Uterus (tissue), 2 donors: Measurements from ENCODE around the gene SMARCAL1.

ENCODE experiments used
- POLR2A ChIP-seq, 2 donors: fragments of 450-650 bp; IDR thresholded peaks; one replicate each; pipeline ENCODE4 v1.6.1; 2016; ENCODE audit warnings: antibody characterized with exemption in 2 of 2, mild to moderate bottlenecking in 1 of 2, moderate library complexity in 1 of 2
- TF ChIP-seq, protein P1 (sequence below), 4 experiments: fragments of 200-600 bp in 2 of 4; fragments of 450-650 bp in 2 of 4; sonication (generic) in 2 of 4; IDR thresholded peaks; one replicate each; pipeline ENCODE4 v1.5.1; 2016 to 2019; ENCODE audit warnings: antibody characterized with exemption in 4 of 4, mild to moderate bottlenecking in 2 of 4, moderate library complexity in 1 of 4

DNA sequence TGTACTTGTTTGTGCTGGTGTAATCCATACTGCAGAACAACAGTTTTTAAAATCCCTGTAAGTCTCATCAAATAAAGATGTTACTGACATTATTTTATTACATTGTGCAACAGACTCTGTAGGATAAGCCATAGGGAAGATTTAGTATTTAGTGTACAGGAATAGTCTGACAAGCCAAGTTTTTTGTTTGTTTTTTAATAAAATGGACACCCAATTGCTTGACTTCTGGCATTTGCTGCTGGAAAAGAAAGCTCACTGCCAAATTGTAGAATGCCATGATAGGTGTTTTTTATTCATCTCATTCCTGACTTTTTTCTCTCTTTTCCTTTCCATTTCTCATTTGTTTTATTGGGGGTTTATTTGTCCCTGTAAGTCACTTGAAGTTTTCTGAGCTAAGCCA, 38.1 kb downstream of the SMARCAL1 start:
- no peak for TF ChIP-seq POLR2A (IDR thresholded peaks at IDR 0.05)
- TF ChIP-seq, protein P1, sequence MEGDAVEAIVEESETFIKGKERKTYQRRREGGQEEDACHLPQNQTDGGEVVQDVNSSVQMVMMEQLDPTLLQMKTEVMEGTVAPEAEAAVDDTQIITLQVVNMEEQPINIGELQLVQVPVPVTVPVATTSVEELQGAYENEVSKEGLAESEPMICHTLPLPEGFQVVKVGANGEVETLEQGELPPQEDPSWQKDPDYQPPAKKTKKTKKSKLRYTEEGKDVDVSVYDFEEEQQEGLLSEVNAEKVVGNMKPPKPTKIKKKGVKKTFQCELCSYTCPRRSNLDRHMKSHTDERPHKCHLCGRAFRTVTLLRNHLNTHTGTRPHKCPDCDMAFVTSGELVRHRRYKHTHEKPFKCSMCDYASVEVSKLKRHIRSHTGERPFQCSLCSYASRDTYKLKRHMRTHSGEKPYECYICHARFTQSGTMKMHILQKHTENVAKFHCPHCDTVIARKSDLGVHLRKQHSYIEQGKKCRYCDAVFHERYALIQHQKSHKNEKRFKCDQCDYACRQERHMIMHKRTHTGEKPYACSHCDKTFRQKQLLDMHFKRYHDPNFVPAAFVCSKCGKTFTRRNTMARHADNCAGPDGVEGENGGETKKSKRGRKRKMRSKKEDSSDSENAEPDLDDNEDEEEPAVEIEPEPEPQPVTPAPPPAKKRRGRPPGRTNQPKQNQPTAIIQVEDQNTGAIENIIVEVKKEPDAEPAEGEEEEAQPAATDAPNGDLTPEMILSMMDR (IDR thresholded peaks at IDR 0.05), result no peak
